Inferior parietal cortex (tissue), 1 donor: ENCODE results near the gene CDCA3.

Experiments
- DNase-seq: peaks from one replicate; pipeline ENCODE4 v3.0.0-alpha.2; 2016; ENCODE audit errors: extremely low spot score

The CDCA3 gene

GRCh38 chr12:6820166-6820565 is 30.9 kb downstream of the CDCA3 start:
- no peak for DNase-seq

- no peak for DNase-seq
These were observed 31.7 kb downstream of the CDCA3 start for GRCh38 chr12:6819106-6820030.

GRCh38 chr12:6818645-6819044 is 32.4 kb downstream of the CDCA3 start:
- no peak for DNase-seq

GRCh38 chr12:6818222-6818621 is 32.9 kb downstream of the CDCA3 start:
- no peak for DNase-seq

- no peak for DNase-seq
These were observed 33.4 kb downstream of the CDCA3 start for GRCh38 chr12:6817662-6818157.

- DNase-seq = no peak
These were observed 34.0 kb downstream of the CDCA3 start for GRCh38 chr12:6817098-6817497.

GRCh38 chr12:6816598-6816997 is 34.5 kb downstream of the CDCA3 start:
- DNase-seq = no peak

GRCh38 chr12:6813363-6813762 is 37.7 kb downstream of the CDCA3 start:
- no peak for DNase-seq

- no peak for DNase-seq
These were observed 40.3 kb downstream of the CDCA3 start for GRCh38 chr12:6810758-6811157.

- no peak for DNase-seq
These were observed 42.0 kb downstream of the CDCA3 start for GRCh38 chr12:6809056-6809455.

- DNase-seq = no peak
These were observed 43.9 kb downstream of the CDCA3 start for GRCh38 chr12:6807170-6807569.

GRCh38 chr12:6799147-6799546 is 51.9 kb downstream of the CDCA3 start:
- no peak for DNase-seq
